ENCODE measurements around the gene EWSR1. TPM values are rescaled to one million over a fixed set of nuclear protein-coding genes. Genes with fewer than 3 reads are reported as not detected.

The EWSR1 gene
- total RNA-seq, 1 donor from 2014 or later = 347 TPM

- Mint-ChIP-seq H3K9me3 (no peaks in the 10 kb centered on the region), H3K4me1 (ENCODE audit: unreplicated experiment) (no peaks in the 10 kb centered on the region), H3K27me3 (no peaks in the 10 kb centered on the region), H3K27ac (no peak overlapping the region), H3K4me3 (no peak overlapping the region), H3K36me3 (no peaks in the 10 kb centered on the region)
- DNase-seq (ENCODE audit: extremely low spot score, unreplicated experiment) = no peak
- no peak for TF ChIP-seq CTCF (conservative IDR thresholded peaks at IDR 0.05)
Observed at GRCh38 chr22:29323641-29324040, 55.6 kb downstream of the EWSR1 start.

- Mint-ChIP-seq H3K9me3 (no peaks in the 10 kb centered on the region), H3K36me3 (no peaks in the 10 kb centered on the region), H3K4me1 (ENCODE audit: unreplicated experiment) (peaks cover 4% of the 10 kb centered on the region), H3K4me3 (no peak overlapping the region), H3K27me3 (no peaks in the 10 kb centered on the region), H3K27ac (no peak overlapping the region)
- no peak for TF ChIP-seq CTCF (conservative IDR thresholded peaks at IDR 0.05)
- DNase-seq (ENCODE audit: extremely low spot score, unreplicated experiment) = no peak
Observed at GRCh38 chr22:29325356-29325755, 57.3 kb downstream of the EWSR1 start.

- H3K4me3 Mint-ChIP-seq = no peak overlapping the region
- no peaks in the 10 kb centered on the region for H3K36me3 Mint-ChIP-seq
- no peaks in the 10 kb centered on the region for H3K27me3 Mint-ChIP-seq
Observed at GRCh38 chr22:29325785-29326315, 57.8 kb downstream of the EWSR1 start.

GRCh38 chr22:29326481-29326880 is 58.4 kb downstream of the EWSR1 start:
- Mint-ChIP-seq H3K4me1 (ENCODE audit: unreplicated experiment) (peaks cover 10% of the 10 kb centered on the region), H3K9me3 (no peaks in the 10 kb centered on the region), H3K4me3 (no peak overlapping the region), H3K27me3 (no peaks in the 10 kb centered on the region), H3K36me3 (no peaks in the 10 kb centered on the region), H3K27ac (no peak overlapping the region)
- no peak for DNase-seq (ENCODE audit: extremely low spot score, unreplicated experiment)
- TF ChIP-seq CTCF (conservative IDR thresholded peaks at IDR 0.05) = no peak

More at GRCh38 chr22:29325785-29326315, 57.8 kb downstream of the EWSR1 start:
- no peaks in the 10 kb centered on the region for H3K9me3 Mint-ChIP-seq
- H3K27ac Mint-ChIP-seq = no peak overlapping the region
- no peak for TF ChIP-seq CTCF (conservative IDR thresholded peaks at IDR 0.05)
- no peak for DNase-seq (ENCODE audit: extremely low spot score, unreplicated experiment)
- peaks cover 8% of the 10 kb centered on the region for H3K4me1 Mint-ChIP-seq (ENCODE audit: unreplicated experiment)

GRCh38 chr22:29327089-29327764 is 59.2 kb downstream of the EWSR1 start:
- Mint-ChIP-seq H3K4me1 (ENCODE audit: unreplicated experiment) (peaks cover 10% of the 10 kb centered on the region), H3K4me3 (no peak overlapping the region), H3K27me3 (no peaks in the 10 kb centered on the region), H3K27ac (no peak overlapping the region), H3K9me3 (no peaks in the 10 kb centered on the region), H3K36me3 (no peaks in the 10 kb centered on the region)
- DNase-seq (ENCODE audit: extremely low spot score, unreplicated experiment) = no peak
- TF ChIP-seq CTCF (conservative IDR thresholded peaks at IDR 0.05) = no peak

All from type B pancreatic cell (in vitro differentiated cells).